ACC112 (cell line): Measurements from ENCODE around the gene P2RX3.

Source experiments
- H2AFZ ChIP-seq: fragments of 200-600 bp; sonication (generic); one replicate; pipeline ENCODE4 v1.6.0; 2017; ENCODE audit warnings: antibody characterized with exemption, low read length; ENCODE audit not compliant: unreplicated experiment
- H3K27ac ChIP-seq: fragments of 200-600 bp; sonication (generic); 2 replicates; pipeline ENCODE4 v1.5.1; 2014; ENCODE audit warnings: low read depth, mild to moderate bottlenecking, antibody characterized with exemption, low read length, moderate library complexity
- H3K27me3 ChIP-seq: fragments of 200-600 bp; sonication (generic); 2 replicates; pipeline ENCODE4 v1.6.1; 2014; ENCODE audit warnings: mild to moderate bottlenecking, antibody characterized with exemption, low read length, moderate library complexity, mixed read lengths; ENCODE audit not compliant: insufficient read depth
- H3K36me3 ChIP-seq: fragments of 200-600 bp; sonication (generic); 2 replicates; pipeline ENCODE4 v1.6.1; 2016; ENCODE audit warnings: mild to moderate bottlenecking, antibody characterized with exemption, low read length, moderate library complexity, mixed read lengths; ENCODE audit not compliant: insufficient read depth
- H3K4me1 ChIP-seq: fragments of 200-600 bp; sonication (generic); one replicate; pipeline ENCODE4 v1.6.1; 2016; ENCODE audit warnings: low read length, mixed read lengths; ENCODE audit not compliant: insufficient read depth, unreplicated experiment, control insufficient read depth
- H3K4me3 ChIP-seq: fragments of 200-600 bp; sonication (generic); 2 replicates; pipeline ENCODE4 v1.5.1; 2014; ENCODE audit warnings: mild to moderate bottlenecking, low read depth, low read length
- H3K79me2 ChIP-seq: fragments of 200-600 bp; sonication (generic); one replicate; pipeline ENCODE4 v1.6.0; 2016; ENCODE audit warnings: low read length; ENCODE audit not compliant: control insufficient read depth, unreplicated experiment, insufficient read depth

P2RX3 gene

DNA sequence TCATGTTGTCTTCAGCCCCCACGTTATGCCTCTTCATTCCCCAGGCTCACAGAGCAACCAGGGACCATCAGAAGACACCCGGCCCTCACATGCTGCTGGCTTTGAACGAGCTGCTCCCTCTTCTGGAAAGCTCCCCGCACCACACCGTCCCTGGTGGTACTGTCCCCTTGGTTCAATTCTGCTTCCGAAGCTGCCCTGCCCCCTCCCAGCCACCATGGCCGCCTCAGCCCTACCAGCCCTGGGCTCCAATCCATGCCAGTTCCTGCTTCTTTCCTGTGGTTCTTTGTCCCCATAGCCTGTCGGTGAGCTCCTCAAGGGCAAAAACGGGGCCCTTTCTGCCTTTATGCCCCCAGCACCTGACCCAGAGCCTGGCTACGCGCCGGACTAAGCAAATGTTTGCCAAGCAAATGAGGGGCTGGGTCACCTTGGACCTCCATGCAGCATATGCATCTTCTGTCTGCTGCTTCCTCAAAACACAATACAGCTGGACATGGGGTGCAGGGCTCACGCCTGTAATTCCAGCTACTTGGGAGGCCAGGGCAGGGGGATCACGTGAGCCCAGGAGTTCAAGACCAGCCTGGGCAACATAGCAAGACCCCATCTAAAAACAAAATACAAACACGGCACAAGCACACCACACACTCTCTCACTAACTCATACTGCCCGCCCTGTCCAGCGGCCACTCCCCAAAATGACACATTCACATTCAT is 34.7 kb upstream of the P2RX3 start:
- Histone ChIP-seq H2AFZ (no peak overlapping the region), H3K27ac (no peak overlapping the region), H3K36me3 (peaks cover 42% of the 10 kb centered on the region; the same call in 1 of the 2 replicates), H3K4me3 (no peak overlapping the region), H3K27me3 (no peaks in the 10 kb centered on the region), H3K79me2 (peaks cover 30% of the 10 kb centered on the region), H3K4me1 (peaks cover 47% of the 10 kb centered on the region)

DNA sequence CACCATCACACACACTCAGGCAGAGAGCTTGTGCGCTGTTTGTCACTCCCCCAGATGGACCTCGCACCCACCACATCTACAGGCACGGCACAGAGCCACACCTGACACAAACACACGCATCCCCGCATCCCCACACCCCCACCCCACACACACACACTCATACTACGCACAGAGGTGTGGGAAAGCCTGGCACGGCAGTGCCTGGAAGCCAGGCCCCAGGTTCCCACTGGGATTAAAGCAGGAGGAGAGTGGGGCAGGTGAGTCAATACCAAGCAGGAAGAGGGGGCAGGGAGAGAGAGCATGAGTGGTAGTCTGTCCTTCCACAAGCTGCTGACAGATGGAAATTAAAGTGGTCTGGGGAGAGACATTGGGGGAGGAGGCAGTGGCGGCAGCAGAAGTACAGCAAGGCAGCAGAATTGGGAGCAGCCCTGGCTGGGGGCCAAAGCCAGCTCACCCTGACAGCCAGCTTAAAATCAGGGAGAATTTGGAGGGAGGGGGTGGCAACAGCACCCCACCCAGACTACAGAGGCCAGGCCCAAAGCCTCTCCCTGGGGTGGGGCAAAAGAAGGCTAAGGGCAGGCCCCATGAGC is 34.1 kb upstream of the P2RX3 start:
- Histone ChIP-seq H3K4me3 (no peak overlapping the region), H3K27ac (no peak overlapping the region), H3K36me3 (peaks cover 39% of the 10 kb centered on the region; the same call in 1 of the 2 replicates), H3K4me1 (peaks cover 51% of the 10 kb centered on the region), H2AFZ (no peak overlapping the region), H3K79me2 (peaks cover 35% of the 10 kb centered on the region), H3K27me3 (no peaks in the 10 kb centered on the region)

DNA sequence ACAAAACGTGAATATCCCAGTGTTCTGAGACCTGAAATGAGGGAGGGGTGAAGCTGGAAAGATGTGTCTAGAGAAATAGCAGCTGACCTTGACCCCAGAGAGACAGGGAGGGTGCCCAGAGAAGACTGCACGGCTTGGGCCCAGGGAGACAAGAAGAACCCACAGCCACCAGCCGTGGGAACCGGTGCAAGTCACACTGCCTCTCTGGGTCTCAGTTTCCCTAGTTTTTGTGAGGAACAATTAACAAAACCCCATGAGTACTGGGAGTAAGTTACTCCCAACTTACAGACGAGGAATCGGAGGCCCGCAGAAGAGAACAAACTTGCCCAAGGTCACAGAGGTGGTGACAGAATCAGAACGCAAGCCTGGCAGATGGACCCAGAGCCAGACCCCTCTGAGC is 32.6 kb upstream of the P2RX3 start:
- Histone ChIP-seq H3K79me2 (peaks cover 49% of the 10 kb centered on the region), H3K4me1 (peaks cover 66% of the 10 kb centered on the region), H3K4me3 (no peak overlapping the region), H3K27ac (no peak overlapping the region), H2AFZ (no peak overlapping the region), H3K36me3 (peaks cover 37% of the 10 kb centered on the region; the same call in 1 of the 2 replicates), H3K27me3 (no peaks in the 10 kb centered on the region)

DNA sequence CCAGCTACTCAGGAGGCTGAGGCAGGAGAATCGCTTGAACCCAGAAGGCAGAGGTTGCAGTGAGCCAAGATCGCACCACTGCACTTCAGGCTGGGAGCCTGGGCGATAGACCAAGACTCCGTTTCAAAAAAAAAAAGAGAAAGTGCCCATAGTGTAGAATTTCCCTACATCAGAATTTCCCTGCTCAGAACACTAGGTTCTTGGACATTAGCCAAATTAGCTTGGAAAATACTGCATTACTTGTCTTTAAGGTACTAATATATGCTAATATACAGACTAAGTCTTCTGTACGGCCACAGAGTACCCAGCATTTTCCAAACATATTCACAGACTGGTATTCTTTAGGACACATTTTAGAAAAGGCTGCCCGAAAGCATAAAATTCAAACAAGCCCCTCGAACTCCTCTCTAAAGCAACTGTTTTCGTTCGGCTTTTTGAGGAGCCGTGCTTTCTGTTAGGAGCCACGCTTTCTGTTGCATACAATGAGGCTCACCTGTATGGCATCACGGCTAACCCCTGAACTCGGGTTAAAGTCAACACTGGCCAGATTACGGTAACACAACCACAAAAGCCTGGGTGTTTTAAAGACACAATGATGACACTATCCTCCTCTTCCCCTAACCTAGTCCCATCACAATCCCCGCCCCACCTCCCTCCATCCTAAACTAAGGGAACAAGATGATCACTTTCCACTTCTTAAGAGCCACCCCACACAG is 31.8 kb upstream of the P2RX3 start:
- Histone ChIP-seq H2AFZ (no peak overlapping the region), H3K4me1 (peaks cover 70% of the 10 kb centered on the region), H3K79me2 (peaks cover 51% of the 10 kb centered on the region), H3K27me3 (no peaks in the 10 kb centered on the region), H3K4me3 (no peak overlapping the region), H3K36me3 (peaks cover 29% of the 10 kb centered on the region; the same call in 1 of the 2 replicates), H3K27ac (no peak overlapping the region)

DNA sequence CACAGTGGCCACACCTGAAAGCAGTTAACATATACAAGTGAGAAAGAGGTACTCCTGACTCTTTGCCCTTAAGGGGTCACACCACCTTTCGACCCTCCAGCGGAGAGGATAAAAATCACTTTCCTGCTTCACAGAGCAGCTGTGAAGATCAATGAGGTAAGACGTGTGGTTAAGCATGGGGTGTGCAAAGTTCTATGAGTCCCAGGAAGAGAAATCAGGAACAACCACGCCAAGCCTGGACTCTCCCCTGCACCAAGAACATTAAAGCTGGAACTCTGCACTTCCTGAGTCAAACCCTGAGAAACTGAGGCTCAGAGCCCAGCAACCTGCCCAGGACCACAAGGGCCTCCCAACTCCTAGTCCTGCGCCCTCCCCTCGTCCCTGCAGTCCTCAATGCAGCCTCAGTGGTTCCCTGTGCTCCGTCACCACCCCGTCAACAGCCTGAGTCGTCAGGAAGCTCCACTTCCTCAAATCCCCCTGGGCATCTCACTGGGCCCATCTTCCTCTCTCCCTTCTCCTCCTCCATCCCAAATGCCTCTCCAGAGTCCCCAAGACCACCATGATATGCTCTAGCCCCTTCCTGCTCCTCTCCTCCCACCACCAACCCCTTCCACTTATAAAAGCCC is 31.1 kb upstream of the P2RX3 start:
- no peak overlapping the region for H3K4me3 ChIP-seq
- peaks cover 75% of the 10 kb centered on the region for H3K4me1 ChIP-seq
- no peak overlapping the region for H3K27ac ChIP-seq
- H3K27me3 ChIP-seq = no peaks in the 10 kb centered on the region
- H3K79me2 ChIP-seq = peaks cover 51% of the 10 kb centered on the region
- H2AFZ ChIP-seq = no peak overlapping the region
- H3K36me3 ChIP-seq = peaks cover 23% of the 10 kb centered on the region; the same call in 1 of the 2 replicates

DNA sequence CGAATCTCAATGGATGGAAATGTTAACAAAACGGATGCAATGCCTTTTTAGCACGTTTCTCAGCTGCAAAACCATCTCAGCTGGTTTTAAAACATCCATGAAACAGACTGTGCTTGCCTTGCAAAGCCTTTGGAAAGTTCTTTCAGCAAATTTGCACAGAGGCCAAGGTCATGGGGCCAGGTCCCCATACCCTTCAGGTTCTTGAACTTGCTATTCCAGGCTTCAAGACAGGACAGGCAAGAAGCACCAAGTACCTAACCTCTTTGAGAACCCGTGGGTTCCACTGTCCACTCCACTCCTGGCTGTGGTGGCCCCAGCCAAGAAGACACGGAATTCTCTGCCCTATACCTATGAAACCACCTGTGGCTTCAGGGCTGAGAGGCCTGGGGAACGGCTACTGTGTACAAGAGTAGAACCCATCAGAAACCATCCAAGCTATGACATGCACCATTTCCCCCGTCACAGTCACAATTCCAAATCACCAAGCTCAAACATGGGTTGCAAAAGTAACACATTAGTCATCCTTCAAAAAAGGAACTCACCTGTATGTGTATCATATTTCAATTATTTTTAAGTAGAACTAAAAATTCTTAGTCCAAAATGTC is 30.4 kb upstream of the P2RX3 start:
- H3K27me3 ChIP-seq = no peaks in the 10 kb centered on the region
- H2AFZ ChIP-seq = no peak overlapping the region
- peaks cover 51% of the 10 kb centered on the region for H3K79me2 ChIP-seq
- no peak overlapping the region for H3K27ac ChIP-seq
- peaks cover 82% of the 10 kb centered on the region for H3K4me1 ChIP-seq
- H3K4me3 ChIP-seq = no peak overlapping the region
- H3K36me3 ChIP-seq = peaks cover 22% of the 10 kb centered on the region; the same call in 1 of the 2 replicates

DNA sequence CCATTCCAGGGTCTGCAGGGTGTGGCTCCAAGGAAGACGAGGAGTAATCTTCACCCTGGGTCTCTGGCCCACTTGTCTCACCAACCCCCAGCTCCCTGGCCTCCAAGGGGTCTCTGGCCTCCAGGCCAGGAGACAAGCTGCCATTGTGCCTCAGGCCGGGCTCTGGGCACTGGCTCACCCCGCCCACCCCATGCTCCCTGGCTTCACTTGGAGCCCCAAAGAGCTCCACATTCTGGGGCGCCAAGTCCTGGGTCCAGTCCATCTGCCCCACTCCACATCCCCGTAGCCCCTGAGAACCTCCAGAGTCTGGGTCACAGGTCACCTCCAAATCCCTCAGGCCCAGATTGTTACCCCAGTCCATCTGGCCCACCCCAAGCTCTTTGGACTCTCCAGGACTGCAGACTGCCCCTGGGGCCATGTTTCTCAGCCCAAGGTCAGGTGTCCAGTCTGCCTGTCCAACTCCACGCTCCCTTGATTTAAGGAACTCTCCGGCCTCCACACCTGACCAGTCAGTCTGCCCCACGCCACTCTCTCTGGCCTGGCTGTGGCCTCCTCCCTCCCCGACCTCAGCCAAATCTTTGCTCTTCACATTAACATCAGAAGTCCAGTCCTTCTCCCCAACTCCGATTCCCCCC is 29.6 kb upstream of the P2RX3 start:
- Histone ChIP-seq H3K4me1 (peaks cover 83% of the 10 kb centered on the region), H3K4me3 (no peak overlapping the region), H3K79me2 (peaks cover 51% of the 10 kb centered on the region), H3K36me3 (peaks cover 22% of the 10 kb centered on the region; the same call in 1 of the 2 replicates), H2AFZ (no peak overlapping the region), H3K27me3 (no peaks in the 10 kb centered on the region), H3K27ac (no peak overlapping the region)

DNA sequence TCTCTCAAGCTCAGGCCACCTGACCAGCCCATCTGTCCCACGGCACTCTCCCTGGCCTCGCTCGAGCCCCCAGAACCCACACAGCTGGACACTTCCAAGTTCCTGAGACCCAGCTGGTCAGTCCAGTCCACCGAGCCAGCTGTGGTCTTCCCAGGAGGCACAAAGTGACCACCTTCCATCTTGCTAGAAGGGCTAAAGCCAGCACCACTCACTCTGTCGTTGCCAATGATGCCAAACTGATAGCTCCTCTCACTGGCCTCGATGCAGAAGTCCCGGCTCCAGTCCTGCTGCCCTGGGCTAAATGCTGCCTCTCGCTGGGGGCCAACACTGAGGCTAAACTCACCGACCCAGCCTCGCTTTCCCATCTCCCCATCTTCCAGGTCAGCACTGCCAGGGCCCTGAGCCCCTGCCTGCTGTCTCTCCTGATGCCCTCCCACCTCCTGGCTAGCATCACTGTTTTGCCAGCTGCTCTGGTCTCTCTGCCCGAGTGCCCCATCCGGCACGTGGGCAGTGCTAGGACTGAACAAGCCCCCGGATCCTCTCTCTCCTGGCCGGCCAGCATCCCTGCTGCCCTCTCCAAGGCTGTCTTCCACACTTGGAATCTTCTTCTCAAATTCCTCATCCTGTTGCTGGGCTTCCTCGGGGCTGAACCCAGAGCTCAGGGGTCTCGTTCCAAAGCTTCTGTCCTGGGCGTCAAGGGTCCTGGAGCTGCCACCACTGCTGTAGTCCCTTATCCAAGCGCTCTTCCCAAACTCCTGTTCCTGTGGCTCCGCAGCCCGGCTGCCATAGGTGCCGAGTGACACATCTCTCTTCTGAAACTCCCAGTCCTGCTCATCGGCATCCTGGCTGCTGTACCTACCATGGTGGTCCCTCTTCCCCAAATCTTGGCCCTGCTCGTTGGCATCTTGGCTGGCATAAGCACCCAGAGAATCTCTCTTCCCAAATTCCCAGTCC is 28.8 kb upstream of the P2RX3 start:
- peak overlapping the region; percentile 79; the same call in 1 of the 2 replicates for H3K27ac ChIP-seq
- peaks cover 74% of the 10 kb centered on the region for H3K4me1 ChIP-seq
- H3K79me2 ChIP-seq = peaks cover 51% of the 10 kb centered on the region

DNA sequence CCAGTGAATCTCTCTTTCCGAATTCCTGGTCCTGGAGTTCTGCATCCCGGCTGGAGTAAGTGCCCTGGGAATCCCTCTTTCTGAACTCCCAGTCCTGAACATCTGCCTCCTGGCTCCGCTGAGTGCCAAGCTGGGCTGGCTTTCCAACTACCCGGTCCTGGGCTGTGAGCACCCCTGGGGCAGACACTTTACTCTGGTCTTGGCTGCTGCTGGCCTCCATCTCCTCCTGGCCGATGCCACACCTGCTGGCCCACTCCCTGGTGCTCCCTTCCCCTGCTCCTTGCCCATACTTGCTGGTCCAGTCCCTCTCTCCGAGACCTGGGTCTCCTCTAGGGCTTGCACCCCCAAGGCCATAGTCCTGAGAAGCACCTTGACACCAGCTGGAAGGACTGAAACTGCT is 28.1 kb upstream of the P2RX3 start:
- no peaks in the 10 kb centered on the region for H3K27me3 ChIP-seq

More for the DNA sequence above, 28.8 kb upstream of the P2RX3 start:
- H3K4me3 ChIP-seq = peak overlapping the region; percentile 66; the same call in 1 of the 2 replicates
- H3K27me3 ChIP-seq = no peaks in the 10 kb centered on the region
- H3K36me3 ChIP-seq = peaks cover 22% of the 10 kb centered on the region; the same call in 1 of the 2 replicates
- no peak overlapping the region for H2AFZ ChIP-seq

More for the DNA sequence above, 28.1 kb upstream of the P2RX3 start:
- Histone ChIP-seq H2AFZ (no peak overlapping the region), H3K27ac (peak overlapping the region; percentile 79), H3K79me2 (peaks cover 47% of the 10 kb centered on the region), H3K4me3 (peak overlapping the region; percentile 66), H3K36me3 (peaks cover 22% of the 10 kb centered on the region; the same call in 1 of the 2 replicates), H3K4me1 (peaks cover 67% of the 10 kb centered on the region)
